ENCODE data around the gene MCC. TPM values are rescaled to one million over a fixed set of nuclear protein-coding genes. Genes with fewer than 3 reads are reported as not detected.
"Not testable (repeated sequence)": the region's sequence is repeated elsewhere in the genome, so short reads cannot be mapped to it uniquely, and the experiment has no call there.

Gene MCC
- total RNA-seq, 1 donor from 2014 or later = 10.1 TPM

DNA sequence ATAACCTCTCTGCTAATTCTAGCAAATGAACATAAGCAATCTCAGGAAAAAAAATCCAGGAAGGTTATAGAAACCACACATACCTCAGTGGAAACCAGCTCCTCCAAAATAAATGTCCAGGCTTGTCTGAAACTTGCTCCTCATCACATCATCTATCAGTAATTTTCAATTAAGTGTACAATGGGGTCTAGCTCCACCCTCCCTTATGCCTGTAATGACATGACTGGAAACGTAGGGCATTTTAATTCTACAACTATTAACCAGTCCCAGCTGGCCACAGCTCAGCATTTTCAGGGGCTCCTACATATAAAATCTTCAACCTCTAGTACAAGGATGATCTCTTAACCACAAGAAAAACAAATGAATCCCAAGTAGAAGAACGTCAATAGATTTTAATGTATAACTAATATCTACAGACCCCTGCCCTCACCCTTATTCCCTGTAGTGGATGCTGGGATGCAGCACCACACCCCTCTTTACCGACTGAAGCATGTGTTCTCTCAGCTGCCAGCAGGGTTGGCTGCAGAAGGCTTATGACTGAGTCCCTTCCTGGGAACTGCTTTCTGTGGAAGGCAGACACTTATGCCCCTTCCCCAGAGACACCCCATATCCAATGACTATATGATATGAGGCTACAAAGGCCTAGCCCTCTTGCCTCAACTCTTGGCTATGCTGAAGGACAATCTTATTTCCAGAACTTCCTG, 60.2 kb downstream of the MCC start:
- no peak for DNase-seq (ENCODE audit: low read depth in 2 of 2)

DNA sequence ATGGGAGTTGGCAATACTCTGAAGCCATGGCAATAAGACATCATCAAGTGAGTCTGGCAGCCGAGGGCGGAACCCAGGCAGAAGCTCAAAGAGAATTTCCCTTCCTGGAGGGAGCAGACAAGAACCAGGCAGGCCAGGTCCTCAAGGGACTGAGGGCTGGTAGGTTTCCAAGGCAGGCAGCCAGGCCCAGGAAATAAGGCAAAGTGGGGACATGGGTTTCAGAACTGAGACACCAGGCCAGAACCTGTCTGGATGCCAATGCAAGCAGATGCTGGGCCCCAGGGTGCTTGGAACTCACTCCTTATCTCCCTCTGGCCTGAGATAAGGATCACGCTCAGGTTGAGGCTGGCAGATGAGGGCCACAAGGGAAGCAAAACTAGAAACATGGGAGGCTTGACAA, 62.3 kb downstream of the MCC start:
- no peak for DNase-seq (ENCODE audit: low read depth in 2 of 2)

DNA sequence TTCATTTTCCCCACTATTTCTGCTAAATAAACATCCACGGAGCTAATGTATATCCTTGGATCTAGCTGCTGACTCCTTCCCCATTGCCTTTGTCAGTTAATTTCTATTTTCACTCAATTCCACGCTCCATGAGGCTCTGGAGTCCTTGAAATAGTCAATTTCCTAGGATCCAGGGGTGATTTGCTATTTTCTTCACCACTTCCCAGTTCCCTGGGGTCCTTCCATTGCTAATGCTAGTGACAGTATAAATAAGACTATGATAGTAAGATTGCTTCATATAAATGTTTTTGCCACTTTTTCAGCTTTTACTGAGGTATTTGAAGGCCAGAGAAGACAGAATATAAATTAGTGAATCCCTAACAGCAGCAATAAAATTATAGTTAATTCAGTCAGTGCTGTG, 66.6 kb downstream of the MCC start:
- DNase-seq (ENCODE audit: low read depth in 2 of 2) = no peak

DNA sequence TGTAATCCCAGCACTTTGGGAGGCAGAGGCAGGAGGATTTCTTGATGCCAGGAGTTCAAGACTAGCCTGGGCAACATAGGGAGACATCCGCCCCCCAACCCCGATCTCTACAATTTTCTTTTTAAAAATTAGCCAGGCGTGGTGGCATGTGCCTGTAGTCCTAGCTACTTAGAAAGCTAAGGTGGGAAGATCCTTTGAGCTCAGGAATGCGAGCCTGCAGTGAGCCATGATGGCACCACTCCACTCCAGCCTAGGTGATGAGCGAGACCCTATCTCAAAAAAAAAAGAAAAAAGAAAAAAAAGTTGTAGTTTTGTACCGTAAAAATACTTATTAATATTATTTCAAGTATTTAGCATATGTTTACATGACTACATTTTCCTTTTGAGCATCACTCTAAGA, 82.7 kb downstream of the MCC start:
- DNase-seq (ENCODE audit: low read depth in 2 of 2) = no peak

DNA sequence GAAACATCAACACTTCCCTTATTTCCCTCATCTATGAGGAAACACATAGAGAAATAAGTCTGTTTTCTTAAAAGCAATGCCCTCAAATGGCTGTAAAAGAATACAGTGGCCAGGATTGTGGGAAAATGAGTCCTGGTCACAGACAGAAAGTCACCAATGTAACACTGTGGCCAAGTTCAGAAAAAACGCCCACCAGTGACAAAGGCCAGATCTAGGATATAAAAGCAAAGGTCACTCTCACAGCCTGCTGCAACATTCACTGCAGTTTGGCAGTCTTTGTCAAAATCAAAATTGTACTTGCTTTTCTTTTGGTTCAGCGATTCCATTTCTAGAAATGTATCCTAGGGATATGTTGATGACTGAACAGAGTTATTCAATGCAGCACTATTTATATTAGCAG, 84.0 kb downstream of the MCC start:
- DNase-seq (ENCODE audit: low read depth in 2 of 2) = no peak

DNA sequence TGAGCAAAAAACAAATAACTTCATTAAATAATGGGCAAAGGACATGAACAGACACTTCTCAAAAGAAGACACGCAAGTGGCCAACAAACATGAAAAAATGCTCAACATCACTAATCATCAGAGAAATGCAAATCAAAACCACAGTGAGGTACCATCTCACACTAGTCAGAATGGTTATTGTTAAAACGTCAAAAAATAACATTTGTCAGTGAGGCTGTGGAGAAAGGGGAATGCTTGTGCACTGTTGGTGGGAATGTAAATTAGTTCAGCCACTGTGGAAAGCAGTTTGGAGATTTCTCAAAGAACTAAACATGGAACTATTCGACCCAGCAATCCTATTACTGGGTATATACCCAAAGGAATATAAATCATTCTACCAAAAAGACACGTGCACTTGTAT, 90.3 kb downstream of the MCC start:
- not testable (repeated sequence) for DNase-seq (ENCODE audit: low read depth in 2 of 2)

DNA sequence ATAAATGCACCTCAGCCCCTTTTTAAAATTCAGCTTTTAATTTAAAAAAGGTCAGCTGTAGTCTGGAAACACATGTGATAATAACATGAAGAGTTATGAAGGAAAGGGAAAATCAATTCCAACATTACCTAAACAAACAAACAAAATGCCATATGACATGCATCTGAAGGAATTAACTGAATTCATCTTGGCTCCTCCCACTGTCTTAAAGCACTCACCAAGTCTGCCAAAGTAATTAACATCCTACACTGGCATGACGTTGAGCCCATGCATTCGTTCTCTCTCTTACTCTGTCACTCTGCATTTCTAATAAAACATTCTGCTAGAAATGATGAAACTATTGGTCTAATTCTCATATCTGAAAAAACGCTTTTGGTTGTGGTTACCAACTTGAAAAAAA, 91.2 kb downstream of the MCC start:
- no peak for DNase-seq (ENCODE audit: low read depth in 2 of 2)

DNA sequence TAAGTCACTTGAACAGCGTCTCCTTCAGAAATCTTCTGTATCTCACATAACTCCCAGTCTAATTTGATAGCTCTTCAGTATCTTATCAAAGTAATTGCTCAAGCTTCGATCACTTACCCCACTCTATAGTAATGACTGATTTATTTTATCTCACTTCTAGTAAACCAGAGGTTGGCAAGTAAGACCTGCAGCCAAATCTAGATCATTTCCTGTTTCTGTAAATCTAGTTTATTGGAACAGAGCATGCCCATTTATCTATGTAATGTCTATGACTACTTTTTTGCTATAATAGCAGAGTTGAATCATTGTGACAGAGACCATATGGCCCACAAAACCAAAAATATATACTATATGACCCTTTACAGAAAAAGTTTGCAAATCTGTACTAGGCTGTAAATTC, 93.6 kb downstream of the MCC start:
- DNase-seq (ENCODE audit: low read depth in 2 of 2) = no peak

DNA sequence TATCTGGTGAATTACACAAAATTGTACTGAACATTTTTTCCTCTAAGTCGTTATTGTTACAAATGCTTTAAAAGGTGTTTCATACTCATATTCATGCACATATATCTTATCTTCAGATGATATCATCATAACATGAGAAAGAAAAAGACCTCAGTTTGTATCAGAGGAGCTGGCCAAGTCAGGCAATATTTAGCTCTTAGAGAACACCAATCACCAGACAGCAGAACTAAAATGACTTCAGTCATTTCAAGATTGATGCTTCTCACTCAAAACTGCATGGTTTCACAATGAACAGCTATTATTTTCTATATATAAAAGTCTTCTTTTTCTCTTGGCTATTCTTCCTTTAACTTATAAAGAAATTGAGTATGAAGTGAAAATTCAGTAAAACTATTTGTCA, 98.0 kb downstream of the MCC start:
- DNase-seq (ENCODE audit: low read depth in 2 of 2) = no peak

DNA sequence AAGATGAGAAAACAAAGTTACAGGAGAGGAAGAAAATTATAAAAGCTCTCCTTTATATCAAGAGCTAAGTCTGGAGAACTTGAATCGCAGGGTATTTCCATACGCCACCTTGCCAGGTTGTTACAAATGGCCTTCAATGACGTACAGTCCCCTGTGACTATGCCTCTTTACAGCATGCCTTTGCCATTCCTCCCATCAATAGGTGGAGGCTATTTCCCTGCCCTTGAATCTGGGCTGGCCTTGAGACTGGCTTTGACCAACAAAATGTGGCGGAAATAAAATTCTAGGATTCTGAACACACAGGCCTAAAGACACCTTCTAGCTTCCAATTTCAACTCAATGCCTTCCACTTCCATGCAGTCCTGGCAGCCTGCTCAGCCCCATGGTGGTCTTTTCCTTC, 99.1 kb downstream of the MCC start:
- no peak for DNase-seq (ENCODE audit: low read depth in 2 of 2)

DNA sequence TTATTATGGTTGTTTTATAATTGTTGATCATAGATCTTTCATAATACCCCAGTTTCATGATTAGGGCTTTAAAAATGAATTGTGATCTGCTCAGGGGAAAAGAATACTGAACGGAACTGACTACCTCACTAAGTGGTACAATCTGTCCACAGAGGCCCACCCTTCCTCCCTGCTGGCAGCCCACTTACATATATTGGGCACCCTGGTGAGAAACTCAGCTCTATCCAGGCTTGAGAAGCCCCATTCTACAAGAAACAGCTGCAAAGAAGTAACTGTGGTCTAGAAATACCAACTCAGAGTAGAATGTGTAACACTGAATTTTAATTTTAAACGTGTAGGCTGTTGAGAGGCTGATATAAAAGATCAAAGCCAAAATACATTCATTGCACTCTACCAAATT, 100.4 kb downstream of the MCC start:
- no peak for DNase-seq (ENCODE audit: low read depth in 2 of 2)

DNA sequence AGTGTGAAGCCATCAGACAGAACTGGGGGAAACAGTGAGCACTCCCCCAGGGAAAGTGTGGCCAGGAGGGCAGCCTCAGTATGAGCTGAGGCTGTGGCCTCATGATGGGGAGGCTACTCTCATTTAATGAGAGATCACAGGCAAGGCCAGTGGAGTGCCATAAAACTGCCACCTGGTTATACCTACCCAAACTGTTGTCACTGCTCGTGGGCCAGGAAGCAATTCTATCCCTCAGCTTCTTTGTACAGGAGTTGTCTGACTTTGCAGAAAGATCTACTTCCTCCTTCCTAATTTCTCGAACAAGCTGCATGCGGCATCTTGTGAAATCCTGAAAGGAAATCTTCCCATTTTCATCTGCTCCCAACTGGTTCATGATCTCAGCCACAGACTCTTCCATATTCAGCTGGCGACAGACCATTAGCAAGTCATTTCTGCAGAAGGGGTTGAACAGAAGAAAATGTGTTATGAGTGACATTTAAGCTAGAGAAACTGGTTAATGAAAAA, 103.4 kb downstream of the MCC start:
- DNase-seq (ENCODE audit: low read depth in 2 of 2) = no peak

DNA sequence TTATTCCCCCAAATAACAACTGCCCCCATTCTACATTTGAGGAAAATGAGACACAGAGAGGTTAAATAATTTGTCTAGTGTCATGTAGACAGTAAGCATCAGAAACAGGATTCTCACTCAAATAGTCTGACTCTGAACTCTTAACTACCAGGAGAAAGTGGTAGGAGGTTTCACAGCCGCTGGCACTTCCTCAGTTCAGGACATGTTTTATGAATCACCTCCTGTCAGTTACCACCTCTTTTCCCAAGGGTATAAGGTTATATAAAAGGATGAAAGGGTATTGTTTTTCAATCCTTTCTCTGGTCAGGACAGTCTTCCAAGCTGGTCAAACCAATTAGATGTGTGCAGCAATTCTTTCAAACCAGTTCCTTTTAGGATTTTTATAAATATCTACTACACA, 105.5 kb downstream of the MCC start:
- DNase-seq (ENCODE audit: low read depth in 2 of 2) = peak in 1 of 2 donors; percentile 75

DNA sequence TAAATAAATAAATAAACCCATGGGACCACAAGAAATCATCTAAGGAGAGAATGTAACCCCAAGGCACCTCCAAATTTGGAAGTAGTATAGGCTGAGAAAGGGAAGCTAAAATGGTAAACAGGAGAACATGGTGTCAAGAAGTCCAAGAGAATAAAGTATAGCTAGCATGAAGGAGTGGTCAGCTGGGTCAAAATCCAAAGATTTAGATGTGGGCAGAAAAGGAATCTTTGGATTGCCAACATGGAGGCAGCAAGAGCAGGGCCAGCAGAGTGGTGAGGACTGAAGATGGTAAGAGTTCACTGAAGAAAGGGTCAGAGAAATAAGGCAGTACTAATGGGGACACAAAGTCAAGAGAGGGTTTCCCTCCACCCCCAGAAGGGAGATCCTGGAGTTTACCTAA, 106.5 kb downstream of the MCC start:
- DNase-seq (ENCODE audit: low read depth in 2 of 2) = no peak

DNA sequence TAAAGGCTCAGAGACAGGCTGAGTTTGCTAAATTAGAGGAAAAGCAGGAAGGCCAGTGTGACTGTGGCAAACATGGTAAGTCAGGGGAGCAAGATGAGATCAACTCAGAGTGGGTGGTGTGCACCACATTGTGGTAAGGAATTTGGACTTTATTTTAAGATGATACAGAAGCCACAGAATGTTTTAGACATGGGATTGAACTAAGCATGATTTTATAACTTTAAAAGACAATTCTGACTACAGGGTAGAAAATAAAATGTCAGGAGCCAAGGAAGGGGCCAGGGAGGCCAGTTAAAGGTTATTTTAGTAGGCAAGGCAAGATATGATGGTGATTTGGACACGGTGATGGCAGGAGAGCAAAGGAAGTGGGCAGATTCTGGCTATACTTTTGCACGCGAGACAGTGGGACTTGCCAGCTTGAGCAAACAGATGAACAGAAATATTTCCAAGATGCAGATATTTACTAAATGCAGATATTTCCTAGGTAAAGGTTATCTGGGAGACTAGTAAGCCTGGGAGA, 107.4 kb downstream of the MCC start:
- DNase-seq (ENCODE audit: low read depth in 2 of 2) = no peak

DNA sequence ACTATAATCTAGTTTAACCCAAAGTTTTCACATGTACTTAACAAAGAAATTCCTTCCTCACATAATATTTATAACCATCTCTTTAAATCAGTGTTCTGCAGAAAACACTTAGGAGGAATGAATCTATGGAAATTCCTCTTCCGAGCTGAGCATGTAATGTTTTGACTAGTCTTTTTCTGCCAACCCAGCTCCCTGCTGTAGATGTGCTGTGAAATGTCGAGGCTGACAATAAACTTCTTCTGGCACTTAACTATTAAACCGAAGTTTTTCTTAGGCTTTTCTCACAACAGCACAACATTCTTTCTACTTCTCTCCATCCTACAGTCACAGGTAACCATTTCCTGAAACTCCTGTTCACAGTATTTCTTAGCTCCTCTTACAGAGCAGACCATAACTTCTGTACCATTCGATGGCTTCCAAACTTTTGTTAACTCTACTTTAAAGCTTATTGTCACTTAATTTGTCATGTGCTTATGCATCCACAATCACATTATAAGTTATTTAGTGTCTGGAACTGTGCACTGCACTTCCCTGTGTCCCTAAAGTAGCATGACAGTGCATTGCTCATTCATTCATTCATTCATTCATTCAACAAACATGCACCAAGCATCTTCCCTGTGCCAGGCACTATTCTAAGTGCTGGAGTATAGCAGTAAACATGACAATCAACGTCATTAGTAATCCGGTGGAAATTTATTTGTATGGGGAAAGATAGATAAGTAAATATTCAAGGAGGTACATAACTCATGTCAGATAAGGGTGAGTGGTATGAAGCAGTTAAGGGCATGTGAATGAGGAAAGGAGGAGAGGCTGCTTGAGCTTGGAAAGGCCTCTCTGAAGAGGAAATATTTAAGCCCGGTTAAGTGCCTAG, 108.1 kb downstream of the MCC start:
- no peak for DNase-seq (ENCODE audit: low read depth in 2 of 2)

DNA sequence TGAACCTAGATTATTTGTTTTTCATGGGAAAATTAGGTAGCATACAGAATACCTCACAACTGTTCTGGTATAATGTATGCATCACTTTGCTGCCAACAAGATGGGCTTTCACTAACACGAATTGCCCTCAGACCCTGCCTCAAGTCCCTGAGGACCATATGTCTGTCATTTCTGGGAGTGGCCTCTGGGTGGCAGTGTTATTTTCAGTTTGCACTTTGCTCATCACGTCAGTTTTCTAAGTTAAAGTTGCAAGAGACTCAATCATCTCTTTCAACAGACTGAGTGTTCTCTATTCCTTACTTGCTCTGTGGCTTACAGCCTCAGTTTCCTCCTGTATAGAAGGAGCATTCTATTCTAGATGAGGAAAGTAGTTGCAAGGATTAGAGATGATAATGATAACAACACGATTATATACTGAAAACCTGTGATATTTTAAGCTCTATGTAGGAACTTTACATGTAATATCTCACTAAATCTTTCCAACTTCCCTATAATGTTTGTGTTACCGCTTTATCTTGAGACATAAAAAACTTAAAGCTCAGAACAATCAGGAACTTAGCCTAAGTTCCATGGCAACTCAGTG, 109.2 kb downstream of the MCC start:
- peak in 1 of 2 donors; percentile 70 for DNase-seq (ENCODE audit: low read depth in 2 of 2)

DNA sequence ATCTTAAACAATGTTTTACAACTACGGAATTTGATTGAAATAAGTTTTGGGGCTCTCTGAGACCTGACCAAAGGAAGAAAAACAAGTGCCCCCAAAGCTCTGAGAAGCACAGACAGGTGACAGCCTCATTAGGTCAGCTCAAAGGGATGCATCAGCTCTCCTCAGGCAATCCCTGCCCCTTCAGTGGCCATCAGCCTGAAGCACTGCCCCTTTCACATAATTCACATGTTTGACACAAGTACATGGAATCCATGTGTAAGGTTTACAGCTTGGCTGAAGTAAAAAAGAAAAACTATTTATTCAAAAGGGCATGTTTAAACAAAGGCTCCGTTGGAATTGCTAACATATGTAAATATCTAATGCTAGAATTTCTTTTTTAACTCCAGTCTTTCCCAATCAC, 109.7 kb downstream of the MCC start:
- no peak for DNase-seq (ENCODE audit: low read depth in 2 of 2)

DNA sequence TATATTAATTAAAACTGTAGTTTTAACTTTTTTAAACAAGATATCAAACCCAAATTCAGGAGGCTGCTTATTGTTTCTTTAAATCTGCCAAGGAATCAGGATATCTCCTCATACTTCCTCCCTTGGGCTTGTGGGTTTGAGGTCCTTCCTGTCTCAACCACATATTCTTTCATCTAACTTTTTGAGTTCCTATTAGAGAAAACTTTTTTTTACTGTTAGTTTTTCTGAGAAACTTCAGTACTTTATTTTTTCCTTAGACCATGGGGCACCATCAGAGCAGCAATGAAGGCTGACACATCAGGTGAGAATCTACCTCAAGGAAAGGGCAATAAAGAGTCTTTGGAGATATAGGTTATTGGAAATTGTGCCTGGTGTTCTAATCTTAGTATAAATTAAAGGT, 110.2 kb downstream of the MCC start:
- no peak for DNase-seq (ENCODE audit: low read depth in 2 of 2)

DNA sequence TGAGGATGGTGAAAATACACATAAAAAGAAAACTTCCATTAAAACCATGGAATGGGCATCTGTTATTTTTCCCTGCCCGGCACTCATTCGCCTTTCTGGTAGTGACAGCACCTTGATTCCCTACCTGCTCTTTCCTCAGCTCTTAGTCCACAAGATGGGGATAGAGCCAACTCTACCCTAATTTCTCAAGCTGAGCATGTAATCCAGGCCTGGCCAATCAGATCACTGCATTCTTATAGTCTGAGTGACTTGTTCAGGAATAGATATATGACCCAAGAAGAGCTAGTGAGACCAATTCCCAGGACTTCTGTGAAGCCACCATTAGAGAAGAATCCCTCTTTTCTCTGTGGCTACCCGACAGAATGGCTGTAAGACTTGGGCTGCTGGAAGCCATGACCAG, 111.6 kb downstream of the MCC start:
- DNase-seq (ENCODE audit: low read depth in 2 of 2) = no peak

DNA sequence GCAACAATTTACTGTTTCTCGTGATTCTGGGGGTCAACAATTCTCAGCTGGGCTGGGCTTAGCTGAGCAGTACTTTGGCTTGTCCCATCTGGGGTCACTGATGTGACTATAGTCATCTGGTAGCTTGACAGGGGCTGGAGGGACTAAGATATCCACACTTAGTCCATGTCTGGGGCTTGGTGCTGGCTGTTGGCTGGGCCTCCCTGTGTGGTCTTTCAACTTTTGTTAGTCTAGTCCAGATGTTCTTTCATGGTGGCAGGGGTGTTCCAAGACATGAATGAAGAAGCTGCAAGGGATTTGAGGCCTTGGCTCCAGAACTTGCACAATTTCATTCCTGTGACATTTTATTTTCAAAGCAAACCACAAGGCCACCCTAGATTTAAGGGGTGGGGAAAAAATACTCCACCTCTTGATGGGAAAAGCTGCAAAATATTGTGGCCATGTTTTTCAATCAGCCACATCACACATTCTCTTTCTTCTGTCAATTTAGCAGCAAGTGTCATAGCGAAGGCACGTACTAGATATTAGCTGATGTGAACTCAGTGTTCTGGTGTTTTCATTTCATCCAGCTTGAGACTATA, 112.7 kb downstream of the MCC start:
- no peak for DNase-seq (ENCODE audit: low read depth in 2 of 2)

DNA sequence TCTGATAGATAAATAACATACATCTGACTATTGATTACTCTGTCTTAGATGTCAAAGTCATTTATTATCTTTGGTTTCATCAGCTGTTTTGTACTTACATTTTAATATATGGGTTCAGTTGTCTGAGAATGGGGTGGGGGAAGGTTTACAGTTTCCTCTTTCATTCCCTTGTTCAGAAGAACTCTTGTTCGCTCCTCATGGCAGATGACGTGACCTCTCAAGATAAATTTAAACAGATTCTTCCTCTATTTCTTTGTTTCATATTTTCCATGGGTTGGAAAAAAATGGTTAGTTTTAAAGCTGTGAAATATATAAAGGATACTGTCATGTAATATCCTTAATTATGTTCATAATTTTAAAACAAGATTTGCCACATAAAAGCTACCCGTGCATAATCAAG, 114.8 kb downstream of the MCC start:
- DNase-seq (ENCODE audit: low read depth in 2 of 2) = no peak
